Left kidney (tissue), 2 donors: ENCODE measurements around the gene FA2H. TPM values are rescaled to one million over a fixed set of nuclear protein-coding genes. Genes with fewer than 3 reads are reported as not detected.

Source experiments
- DNase-seq: peaks from one replicate; pipeline ENCODE4 v3.0.0-alpha.2; 2013
- polyA plus RNA-seq: library from polyadenylated mRNA; unstranded; fragments of 120-200 nt; gene quantifications from one replicate; pipeline ENCODE4 v1.2.1, GENCODE V29; 2013; ENCODE audit not compliant: insufficient read length

Gene FA2H
- polyA plus RNA-seq, 1 donor: 3.1 TPM

DNA sequence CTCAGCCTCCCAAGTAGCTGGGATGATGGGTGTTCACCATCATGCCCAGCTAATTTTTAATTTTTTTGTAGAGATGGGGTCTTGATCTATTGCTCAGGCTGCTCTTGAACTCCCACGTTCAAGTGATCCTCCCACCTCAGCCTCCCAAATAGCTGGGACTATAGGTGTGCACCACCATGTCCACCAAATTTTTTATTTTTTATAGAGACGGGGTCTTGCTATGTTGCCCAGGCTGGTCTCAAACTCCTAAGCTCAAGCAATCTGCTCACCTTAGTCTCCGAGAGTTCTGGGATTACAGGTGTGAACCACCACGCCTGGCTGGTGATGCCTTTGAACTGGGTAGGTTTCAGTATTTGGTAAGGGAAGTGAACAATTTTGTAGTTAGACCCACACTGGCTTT is 30.1 kb downstream of the FA2H start:
- DNase-seq: no peak

DNA sequence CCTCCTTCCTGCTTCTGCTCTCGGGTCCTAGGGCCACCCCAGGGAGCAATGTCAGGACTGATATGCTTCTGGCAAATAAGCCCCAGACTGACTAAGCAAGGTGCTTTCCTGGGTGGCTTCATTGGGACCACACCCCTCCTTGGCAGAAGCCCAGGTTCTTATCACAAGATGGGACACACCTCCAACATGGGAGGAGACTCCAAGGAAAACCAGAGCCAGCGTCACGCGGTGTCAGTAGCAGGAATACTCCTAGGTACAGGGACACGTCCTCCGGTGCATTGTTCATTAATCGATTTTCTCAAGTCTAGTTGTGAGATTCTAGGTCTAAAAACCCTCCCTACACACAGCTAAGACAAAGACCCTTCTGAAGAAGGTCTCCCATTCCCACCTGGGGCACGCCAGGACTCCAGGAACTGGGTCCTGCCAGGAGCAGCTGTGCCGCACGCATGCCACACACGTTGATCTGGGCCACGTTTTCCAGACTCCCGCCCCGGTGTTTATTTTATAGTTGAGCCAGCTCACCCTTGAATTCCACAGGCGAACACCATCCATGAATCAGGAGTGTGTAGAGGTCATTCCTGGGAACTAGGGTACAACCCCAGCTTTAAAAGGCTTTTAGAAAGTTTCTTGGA is 30.8 kb downstream of the FA2H start:
- no peak for DNase-seq

DNA sequence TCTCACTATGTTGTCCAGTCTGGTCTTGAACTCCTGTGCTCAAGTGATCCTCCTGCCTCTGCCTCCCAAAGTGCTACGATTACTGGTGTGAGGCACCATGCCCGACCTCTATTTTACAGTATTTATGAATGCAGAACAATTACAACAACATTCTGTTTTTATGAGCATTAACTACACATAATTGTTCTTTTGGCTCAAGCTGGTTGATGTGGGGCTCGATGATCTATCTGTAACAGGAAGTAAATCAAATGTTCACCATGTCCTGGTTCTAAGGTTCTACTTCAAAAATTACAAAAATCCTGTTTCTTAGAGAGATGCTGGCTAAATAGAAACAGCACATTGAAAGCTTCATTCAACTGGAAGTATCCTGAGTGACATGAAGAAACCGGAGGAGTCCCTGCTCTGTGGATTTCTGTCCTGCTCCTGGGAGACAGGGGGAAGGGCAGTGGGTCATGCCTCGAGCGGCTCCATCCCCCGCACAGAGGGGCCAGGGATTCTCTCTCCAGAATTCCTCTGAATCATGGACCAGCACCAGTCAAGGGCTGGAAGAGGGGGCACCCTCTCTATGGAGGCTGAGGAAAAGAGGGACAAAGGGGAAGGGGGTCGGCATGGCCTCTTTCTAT is 31.5 kb downstream of the FA2H start:
- no peak for DNase-seq

- no peak for DNase-seq
Measured at GRCh38 chr16:74742051-74742481, 32.6 kb downstream of the FA2H start.

GRCh38 chr16:74740795-74741304 is 33.8 kb downstream of the FA2H start:
- DNase-seq: no peak

DNA sequence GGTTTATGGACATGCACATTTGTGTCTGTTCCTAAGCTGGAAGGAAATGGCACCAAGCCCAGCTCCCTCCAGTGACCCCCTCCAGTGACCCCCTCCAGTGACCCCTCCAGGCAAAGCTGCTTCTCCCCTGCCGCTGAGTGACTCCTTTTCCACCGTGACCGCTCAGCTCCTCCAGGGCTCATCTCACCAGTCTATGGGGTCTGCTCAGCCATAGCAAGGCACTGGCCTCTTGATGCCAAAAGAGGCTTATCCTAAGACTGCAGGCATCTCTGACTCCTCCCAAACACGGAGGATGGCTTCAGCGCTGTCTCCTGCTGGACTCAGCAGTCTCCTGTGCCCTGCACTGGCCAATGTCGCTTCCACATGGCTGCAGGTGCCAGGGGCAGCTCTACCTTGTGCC is 35.3 kb downstream of the FA2H start:
- DNase-seq: no peak

GRCh38 chr16:74738816-74739215 is 35.8 kb downstream of the FA2H start:
- DNase-seq: no peak

DNA sequence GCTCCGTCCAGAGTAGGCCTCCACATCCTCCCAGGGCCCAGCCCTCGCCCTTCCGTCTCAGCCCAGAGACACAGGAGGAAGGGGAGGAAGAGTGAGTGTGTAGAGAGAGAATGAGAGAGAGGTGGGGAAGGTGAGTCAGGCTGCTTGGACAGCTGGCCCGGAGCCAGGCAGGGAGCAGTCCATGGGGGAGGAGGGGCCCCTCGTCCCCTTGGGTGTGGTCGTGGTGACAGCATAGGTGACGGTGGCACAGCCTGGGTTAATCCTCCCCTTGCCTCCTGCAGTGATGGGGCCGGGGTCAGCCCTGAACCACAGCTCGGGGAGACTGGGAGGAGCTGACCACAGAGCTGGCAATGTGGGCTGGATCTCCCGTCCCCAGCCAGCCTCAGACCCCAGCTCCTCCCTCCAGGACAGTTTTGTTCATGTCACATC is 36.5 kb downstream of the FA2H start:
- no peak for DNase-seq

DNA sequence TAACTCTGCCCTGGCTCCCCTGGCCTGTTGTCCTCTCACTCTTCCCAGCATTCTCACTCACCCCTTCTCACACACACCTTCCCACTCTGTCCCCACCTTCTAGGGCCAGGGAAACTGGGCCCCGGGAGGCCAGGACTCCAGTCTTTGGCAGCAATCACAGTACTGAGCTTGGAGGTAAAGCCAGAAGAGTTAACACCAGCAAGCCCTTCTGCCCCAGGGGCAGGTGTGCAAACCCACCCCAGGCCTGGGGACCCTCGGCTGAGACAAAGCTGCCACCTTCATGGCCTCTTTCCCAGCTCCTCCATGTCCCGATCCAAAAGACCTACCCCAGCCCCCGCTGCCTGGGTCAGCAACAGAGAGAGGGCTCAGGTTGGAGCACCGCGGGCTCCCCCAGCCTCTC is 37.1 kb downstream of the FA2H start:
- DNase-seq: no peak

DNA sequence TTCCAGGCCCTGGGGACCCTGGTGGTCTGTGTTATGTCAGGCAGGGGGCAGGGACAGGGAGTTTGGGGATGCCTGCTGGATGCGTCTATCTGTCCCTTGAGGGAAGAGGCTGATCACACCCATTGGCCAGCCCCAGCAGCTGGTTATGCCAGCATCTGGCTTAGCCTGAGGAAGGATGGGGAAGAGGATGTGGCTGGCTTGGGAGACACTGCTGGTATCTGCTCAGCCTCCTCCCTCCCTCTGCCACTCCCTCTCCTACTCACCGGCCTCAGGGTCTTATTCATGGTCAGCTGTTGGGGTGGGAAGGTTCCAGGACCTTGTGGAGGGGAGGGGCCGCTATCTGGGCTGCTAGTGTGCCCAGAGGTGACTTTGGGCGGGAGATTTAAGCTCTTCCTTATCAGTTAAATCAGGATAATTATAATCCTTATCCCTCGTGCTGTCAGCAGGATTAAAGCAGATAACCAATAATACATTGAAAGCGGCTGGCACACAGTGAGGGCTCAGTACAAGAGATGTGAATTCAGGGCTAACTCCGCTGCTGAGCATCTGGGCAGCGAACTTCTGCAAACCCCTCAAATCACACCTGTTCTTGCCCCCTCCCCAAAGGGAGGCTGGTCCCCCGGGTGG is 38.0 kb downstream of the FA2H start:
- DNase-seq: no peak

GRCh38 chr16:74735554-74735953 is 39.1 kb downstream of the FA2H start:
- DNase-seq: no peak

DNA sequence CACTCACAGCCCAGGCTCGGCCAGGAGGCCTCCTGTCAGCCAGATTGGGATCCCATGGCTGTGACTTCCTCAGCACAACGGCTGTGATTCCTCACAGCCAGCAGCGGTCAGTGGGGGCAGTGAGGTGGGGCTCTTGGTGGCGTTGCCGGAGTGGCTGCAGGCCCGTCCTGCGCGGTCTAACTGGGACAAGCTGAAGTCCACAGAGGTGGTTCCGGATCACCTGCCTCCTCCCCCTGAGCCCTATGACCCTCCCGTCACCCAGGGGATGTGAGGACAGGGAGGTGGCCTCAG is 39.5 kb downstream of the FA2H start:
- DNase-seq: no peak

GRCh38 chr16:74734361-74735161 is 40.1 kb downstream of the FA2H start:
- no peak for DNase-seq

DNA sequence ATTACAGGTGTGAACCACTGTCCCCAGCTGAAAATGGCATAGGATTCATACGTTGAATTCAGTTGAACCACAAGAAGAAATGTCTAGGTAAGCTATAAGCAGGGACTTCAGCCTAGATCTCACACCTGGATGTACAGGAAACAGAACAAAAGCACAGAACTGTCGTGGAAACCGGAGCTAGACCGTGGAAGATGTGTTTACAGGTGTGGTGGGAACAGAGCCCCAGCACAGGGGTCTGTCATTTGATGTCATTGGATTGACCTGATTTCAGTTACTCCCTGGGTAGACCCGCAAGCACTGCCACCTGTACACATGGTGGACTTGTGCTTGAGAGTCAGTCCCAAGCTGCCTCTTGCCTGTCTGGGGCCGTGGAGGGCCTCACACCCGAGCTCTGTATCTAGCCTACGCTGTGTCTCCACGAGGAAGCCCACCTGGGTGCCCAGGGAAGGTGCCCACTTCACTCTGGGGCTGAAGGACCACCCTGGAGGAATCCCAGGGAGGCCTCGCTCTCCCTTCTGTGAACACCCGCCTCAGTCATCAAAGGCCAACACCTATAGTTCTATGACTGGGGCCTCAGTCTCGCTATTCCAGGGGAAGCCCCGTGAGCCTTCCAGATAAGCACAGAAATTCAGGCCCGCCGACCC is 41.8 kb downstream of the FA2H start:
- no peak for DNase-seq

- no peak for DNase-seq
Measured at GRCh38 chr16:74731853-74732477, 42.7 kb downstream of the FA2H start.

DNA sequence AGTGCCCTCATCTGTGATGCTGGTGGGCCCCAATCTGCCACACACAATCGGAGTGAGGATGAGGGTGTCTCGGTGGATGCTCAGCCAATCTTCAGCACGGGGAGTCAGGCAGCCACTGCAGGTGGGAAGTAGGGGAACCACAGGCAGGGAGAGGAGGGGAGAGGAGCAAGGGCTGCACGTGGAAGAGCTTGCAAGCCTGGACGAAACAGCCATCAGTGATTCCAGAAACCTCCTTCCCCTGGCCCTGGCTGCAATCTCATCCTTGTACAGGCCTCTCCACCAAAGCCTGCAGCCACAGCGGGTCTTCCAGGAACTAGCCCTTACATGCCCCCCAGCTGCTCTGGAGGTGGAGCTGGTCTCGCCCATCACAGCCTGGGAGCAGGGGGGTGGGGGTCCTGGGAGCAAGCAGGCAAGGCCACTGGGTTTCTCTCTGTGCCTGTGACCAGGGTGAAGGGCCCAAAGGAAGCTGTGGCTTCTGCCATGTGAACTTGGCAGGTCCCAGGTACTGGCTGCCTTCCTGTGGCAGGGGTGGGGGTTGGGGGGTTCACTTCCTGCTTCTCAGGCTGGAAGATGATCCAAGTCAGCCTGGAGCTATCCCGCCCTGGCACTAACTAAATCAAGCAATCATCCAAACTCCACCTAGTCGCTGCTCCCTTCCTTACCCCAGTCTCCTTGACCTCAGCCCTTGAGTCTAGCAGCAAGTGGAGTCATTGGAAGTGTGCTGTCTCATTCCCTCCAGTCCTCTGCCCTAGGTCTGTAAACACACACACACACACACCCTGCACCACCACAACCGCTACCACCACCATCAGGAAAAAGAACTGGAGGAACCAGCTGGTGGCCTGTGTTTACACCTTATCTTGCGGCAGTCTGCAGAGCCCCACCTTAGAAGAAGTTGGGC is 44.6 kb downstream of the FA2H start:
- no peak for DNase-seq

DNA sequence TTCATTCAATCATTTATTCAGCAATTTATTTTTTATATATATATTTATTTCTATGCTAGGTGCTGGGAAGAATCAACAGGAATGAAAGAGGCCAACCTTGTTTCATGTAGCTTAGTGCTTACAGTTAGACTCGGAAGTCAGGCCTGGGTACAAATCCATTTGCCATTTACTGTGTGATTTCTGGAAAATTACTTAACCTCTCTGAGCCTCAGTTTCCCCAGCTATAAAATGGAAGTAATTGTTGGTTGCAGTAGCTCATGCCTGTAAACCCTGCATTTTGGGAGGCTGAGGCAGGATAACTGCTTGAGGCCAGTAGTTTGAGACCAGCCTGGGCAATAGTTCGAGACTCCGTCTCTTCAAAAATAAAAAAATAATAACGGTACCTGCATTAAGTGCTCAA is 46.7 kb downstream of the FA2H start:
- no peak for DNase-seq

DNA sequence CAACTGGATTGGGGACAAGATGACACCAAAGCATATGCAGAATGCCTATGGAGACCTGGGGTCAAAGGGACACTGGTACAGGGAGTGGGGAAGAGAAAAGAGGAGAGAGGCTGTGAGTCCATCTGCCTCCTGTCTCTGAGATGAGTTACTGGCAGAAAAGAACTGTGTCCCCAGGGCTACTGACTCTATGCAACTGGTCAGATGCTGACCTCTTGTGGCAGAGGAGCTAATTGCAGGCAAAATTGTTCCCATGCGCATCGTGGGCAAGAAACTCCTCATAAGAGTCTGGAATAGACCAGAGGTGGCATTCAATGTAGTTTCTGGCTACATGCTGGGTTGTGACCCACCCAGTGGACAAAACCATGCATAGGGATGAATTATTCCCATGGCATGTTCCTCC is 47.9 kb downstream of the FA2H start:
- no peak for DNase-seq

DNA sequence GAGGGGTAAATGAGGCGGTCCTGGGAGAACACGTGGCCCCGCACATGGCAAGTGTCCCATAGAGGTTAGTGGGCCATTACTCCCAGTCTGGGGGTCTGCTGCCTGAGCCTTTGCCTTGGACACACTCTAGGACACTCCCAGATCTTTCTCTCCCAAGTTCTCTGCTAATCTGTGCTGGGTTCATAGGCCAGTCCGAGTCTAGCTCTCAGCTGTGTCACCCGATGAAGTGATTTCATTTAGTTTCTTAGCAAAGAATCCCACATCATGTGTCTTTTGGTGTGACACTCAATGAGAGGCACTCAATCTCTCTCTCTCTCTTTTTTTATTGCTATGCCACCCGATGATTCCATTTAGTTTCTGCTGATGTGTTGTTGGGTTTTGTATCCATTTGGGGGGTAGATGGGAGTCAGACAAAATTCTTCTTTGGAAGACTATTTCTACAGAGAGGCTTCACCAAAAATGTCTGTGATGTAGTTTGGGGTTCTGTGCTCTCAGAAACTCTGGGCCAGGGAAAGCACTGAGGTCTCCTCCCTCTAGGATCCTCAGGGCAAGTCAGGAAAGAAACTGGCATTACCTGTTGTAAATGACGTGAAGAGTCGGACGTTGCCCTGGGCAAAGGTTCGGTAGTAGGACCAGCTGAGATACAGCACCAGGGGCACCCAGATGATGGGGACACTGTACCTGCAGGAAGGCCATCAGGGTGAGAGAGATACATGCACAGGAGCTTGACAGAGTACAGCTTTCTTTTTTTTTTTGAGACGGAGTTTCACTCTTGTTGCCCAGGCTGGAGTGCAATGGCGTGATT is 48.8 kb downstream of the FA2H start:
- no peak for DNase-seq
